NCI-H2029 (cell line): ENCODE results near the gene CNDP1.
A peak's percentile ranks its signal among the peaks of the same experiment; 100 is the strongest.

Experiments
- DNase-seq: peaks from one replicate; lab custom pipeline; 2025; lab: John Stamatoyannopoulos, UW

The CNDP1 gene

GRCh38 chr18:74625157-74625556, 90.9 kb downstream of the CNDP1 start:
- DNase-seq: no peak

DNA sequence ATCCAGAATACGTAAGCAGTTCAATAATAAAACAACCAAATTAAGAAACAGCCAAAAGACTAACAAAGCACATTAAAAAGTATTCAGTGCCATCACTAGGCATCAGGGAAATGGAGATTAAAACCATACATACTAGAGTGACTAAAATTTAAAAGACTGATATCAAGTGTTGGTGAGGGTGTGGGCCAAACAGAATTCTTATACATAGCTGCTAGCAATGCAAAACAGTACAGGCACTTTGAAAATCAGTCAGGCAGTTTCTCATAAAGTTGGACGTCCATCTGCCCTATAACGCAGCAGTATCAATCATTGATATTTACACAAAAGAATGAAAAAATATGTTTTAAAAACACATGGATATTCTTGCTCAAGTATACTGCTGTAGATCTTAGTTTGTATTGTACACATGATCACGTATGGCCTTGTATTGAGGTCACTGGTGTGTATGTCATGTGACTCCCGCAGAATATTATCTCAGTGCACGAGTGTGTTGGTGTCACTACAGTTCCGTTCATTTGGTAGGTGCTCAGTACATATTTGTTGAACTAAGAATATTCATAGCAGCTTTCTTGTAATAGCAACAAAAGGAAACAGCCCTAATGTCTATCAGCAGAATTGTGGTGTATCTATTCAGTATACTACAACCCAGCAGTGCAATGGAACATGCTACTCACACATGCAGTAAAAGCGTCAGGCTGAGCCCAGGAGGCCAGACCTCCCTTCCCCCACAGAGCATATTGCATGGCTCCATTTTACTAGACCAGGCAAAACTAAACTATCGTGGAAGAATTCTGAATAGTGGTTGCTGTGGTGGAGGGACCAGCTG, 92.0 kb downstream of the CNDP1 start:
- no peak for DNase-seq

DNA sequence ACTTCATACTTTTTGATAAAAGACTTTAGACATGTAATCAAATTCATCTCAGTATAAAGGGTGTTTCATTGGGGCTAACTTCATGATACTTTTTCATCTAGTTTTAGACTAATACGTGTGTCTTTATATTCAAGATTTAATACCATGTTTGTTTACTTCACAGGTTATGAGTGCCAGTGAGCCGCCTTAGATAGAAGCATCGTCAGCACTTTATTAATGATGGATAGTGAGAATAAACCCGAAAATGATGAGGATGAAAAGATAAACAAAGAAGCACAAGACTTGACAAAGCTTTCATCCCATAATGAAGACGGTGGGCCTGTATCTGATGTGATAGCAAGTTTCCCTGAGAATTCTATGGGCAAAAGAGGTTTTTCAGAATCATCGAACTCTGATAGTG, 96.5 kb downstream of the CNDP1 start:
- no peak for DNase-seq

GRCh38 chr18:74631212-74631611, 96.9 kb downstream of the CNDP1 start:
- DNase-seq: no peak

- no peak for DNase-seq
Observed at GRCh38 chr18:74631623-74632350, 97.5 kb downstream of the CNDP1 start.

DNA sequence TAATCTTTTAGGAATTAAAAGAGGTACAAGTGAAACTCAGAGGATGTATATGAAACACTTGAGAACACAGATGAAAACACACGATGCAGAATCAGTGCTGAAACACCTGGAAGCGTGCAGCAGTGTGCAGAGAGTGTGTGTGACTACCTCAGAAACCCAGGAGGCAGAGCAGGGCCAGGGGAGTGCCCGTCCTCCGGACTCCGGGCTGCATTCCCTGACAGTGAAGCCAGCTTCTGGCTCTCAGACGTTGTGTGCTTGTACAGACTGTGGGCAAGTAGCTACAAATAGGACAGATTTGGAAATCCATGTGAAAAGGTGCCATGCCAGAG, 98.0 kb downstream of the CNDP1 start:
- no peak for DNase-seq

DNA sequence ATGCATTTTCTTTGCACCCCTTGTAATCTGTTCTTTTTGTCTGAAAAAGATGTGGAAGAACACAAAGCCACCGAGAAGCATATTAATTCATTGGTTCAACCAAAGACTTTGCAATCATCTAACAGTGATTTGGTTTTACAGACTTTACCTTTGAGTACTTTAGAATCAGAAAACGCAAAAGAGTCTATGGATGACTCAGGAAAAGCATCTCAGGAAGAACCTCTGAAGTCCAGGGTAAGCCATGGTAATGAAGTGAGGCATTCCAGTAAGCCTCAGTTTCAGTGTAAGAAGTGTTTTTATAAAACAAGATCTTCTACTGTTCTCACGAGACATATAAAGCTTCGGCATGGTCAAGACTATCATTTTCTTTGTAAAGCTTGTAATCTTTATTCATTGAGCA, 98.6 kb downstream of the CNDP1 start:
- no peak for DNase-seq

- DNase-seq: no peak
Observed at GRCh38 chr18:74633652-74634352, 99.5 kb downstream of the CNDP1 start.

DNA sequence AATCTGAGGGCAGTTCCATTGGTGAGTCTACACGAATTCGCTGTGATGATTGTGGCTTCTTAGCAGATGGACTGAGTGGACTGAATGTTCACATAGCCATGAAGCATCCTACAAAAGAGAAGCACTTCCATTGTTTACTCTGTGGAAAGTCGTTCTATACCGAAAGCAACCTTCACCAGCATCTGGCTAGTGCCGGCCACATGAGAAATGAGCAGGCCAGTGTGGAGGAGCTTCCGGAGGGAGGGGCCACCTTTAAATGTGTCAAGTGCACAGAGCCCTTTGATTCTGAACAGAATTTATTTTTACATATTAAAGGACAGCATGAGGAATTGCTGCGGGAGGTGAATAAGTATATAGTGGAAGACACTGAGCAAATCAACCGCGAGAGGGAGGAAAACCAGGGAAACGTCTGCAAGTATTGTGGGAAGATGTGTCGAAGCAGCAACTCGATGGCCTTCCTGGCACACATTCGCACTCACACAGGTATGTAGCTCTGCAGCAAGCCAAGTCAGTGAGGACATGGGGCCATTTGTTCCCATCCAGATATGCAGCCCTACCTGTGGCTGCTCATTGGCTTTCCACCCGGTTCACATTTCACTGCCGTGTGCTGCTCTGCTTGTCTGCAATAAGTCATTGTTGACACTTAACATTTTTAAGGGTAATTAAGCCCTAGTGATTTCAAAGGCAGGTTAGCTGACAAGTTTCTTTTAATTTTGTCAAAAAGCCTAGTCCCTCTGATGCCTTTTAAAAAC, 101.1 kb downstream of the CNDP1 start:
- DNase-seq: peak; percentile 27
